Amygdala (tissue), 56 donors: ENCODE results near the gene RERE.
A peak's percentile ranks its signal among the peaks of the same experiment; 100 is the strongest.

ENCODE experiments used
- DNase-seq, 56 donors: peaks; one replicate each; lab custom pipeline; 2025; lab: John Stamatoyannopoulos, UW

The RERE gene

DNA sequence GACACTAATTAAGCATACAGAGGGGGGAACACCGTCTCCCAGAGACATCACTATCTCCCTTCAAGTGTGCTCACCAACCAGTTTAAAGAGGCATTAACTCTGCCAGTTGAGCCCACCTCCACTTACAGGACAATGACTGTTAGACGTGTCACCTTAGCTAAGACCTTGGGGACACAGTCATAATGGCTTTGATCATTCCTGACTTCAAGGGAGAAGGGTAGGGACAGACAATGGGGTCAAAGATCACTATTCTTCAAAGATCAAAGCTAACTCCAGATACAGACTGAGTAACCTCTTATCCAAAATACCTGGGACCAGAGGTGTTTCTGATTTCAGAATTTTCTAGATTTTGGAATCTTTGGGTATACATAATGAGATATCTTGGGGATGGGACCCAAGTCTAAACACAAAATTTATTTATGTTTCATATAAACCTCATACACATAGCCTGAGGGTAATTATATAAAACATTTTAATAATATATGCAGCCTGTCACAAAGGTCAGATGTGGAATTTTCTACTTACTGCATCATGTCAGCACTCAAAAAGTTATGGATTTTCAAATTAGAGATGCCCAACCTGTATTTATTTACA, 253.4 kb downstream of the RERE start:
- DNase-seq: no peak

DNA sequence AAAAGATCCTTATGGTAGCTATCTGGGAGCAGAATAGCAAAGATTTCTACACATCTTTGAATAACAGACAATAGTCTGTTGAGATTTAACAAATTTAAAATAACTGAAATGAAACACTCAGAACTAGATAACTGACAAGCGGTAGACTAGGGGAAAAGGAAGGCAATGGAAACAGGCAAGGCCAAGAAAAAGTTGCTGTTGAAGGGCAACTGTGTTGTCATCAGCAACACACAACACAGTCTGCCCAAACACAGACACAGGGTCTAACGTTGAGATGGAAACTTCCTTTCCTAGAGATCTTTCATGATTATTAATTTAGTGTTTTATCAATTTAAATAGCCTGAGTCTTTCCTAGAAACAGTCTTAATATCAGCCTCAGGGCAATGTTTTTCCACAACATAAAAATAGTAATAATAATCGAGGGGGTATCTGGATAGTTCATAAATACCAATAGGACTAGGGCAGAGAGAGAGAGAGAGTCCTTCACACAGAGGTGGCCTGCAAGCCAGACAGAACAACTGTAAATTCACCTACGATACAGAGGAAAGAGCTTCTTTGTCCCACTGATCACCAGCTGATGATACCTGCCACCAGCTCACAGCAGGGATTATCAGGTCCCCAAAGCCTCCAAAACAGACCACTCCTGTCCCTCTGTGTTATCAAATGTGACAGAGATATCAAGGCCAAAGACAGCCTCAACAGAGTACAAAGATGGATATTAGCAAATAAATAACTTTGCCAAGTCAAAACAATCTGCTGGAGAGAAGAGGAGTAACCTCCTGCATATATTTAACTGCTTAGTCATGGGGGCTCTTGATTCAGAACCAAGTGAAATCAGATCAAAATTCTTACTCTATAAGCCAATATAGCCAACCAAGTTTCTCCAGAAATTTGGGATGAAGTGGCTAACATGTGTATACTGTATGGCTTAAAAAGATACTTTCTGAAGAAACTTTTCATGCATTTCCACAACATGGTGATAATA, 254.3 kb downstream of the RERE start:
- DNase-seq: no peak

DNA sequence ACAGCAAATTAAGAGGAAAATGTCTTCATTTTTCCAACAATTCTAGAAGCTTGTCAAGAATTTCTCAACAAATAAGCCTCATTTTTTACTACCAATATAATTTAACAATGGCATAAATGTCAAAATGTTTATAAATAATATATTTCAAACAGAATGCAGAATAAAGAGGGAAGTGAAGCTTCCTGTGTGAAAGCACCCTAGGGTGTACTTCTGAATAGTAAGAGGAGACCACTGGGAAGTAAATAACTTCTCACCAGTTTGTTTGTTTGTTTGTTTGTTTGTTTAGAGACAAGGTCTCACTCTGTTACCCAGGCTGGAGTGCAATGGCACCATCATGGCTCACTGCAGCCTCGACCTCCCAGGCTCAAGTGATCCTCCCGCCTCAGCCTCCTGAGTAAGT, 255.2 kb downstream of the RERE start:
- no peak for DNase-seq

DNA sequence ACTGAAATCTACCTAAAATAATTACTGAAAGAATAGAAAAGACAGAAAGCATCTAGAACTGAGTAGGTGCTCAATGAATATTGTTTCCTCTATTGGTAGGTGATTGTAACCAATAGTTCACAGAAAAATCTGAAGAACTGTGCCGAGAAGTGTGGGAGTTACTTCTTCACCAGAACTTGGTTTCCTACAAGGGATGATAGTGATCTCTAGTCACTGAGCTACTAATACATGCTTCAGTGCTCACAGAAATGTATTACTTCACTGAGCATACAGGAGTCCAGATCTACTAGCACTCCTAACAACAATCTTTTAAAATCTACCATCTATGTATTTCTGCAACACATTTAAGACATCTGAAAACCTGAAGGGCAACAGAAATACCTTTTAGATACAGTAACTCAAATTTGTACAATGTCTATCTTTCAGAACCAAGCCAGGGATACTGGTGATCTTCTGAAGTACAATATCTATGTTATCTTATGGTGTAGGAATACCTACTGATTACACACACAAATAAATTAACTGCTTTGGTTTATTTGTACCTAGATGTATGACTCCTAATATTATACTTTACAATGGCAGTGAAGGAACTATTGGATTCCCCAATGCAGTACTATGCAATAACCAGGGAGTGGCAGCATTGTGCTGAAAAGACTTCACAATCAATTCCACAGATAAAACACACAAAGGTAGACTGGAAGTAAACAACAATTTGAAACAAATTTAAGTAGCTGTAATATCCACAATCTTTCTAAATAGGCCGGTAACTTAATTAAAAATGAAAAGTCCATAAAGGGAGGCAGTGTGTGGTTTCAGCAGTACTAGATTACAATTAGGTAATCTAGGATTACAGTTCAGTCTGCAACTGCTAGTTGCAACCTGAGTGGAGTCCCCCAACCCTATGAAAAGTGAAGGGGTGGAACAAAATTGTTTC, 256.6 kb downstream of the RERE start:
- DNase-seq: peak in 9 of 56 donors; percentile 2 to 60 (median 28)

DNA sequence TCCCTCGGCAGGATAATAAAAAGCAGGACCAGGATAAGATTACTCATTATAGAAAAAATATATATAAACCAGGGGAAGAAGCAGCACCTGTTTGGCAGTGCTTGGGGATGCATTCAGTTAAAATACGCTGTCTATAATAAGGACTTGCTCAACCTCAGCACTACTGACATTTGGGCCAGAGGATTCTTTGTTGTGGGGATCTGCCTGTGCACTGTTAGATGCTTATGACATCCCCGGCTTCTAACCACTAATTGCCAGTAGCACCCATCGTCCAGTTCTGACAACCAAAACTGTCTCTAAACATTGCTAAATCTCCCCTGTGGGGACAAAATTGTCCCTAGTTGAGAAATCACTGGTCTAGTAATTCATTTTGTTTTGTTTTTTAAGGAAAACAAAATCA, 257.4 kb downstream of the RERE start:
- DNase-seq: no peak

DNA sequence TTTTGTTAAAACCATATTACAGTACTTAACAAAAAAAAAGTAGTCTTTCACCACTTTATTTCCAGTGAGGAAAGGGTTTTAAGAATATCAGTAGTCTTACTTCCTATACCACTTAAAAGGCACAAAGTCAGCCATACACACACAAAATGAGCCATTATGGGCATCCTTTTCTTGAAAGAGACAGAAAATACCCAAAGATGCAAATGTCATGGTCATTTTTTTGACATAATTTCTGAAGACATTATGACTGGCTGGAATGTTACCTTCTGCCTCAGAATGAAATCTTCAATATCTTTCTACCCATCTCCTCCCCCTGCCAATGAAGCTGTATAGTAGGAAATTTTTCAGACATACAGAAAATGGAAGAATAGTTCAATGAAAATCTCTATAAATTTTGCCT, 261.9 kb downstream of the RERE start:
- no peak for DNase-seq

DNA sequence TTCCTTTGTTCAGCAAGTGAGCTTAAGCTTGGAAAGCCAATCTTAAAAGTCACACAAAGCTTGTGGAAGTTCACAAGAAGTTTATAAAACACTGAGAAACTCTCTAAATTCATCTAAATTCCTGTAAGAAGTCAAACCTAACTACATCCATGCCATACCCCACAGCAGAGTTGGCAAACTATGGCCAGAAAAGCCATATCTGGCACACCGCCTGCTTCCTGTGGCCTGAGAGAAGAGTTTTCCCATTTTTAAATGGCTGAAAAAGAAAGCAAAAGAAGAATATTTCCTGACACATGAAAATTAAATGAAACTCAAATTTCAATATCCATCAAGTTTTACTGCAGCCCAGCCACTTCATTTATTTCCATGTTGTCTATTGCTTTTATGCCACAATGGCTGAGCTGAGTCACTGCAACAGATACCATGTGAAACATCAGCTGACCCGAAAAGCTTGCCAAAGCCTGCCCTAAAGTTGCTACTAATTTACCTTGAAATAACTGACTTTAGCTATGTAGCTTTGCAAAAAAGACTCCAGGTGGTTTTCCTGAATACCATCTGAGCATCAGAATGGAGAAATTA, 262.4 kb downstream of the RERE start:
- no peak for DNase-seq

DNA sequence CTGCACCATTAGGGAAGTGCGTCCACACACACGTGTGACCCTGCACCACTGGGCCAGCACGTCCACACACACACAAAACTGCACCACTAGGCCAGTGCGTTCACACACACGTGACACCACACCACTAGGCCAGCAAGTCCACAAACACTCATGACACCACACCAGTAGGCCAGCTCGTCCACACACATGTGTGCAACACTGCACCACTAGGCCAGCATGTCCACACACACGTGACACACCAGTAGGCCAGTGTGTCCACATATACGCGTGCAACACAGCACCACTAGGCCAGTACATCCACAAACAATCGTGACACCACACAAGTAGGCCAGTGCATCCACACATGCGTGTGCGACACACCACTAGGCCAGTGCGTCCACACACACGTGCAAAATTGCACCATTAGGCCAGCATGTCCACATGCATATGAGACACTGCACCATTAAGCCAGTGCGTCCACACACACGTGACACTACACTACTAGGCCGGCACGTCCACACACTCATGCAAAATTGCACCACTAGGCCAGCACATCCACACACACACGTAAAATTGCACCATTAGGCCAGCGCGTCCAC, 264.5 kb downstream of the RERE start:
- DNase-seq: peak in 3 of 56 donors; percentile 5 to 47 (median 6)

DNA sequence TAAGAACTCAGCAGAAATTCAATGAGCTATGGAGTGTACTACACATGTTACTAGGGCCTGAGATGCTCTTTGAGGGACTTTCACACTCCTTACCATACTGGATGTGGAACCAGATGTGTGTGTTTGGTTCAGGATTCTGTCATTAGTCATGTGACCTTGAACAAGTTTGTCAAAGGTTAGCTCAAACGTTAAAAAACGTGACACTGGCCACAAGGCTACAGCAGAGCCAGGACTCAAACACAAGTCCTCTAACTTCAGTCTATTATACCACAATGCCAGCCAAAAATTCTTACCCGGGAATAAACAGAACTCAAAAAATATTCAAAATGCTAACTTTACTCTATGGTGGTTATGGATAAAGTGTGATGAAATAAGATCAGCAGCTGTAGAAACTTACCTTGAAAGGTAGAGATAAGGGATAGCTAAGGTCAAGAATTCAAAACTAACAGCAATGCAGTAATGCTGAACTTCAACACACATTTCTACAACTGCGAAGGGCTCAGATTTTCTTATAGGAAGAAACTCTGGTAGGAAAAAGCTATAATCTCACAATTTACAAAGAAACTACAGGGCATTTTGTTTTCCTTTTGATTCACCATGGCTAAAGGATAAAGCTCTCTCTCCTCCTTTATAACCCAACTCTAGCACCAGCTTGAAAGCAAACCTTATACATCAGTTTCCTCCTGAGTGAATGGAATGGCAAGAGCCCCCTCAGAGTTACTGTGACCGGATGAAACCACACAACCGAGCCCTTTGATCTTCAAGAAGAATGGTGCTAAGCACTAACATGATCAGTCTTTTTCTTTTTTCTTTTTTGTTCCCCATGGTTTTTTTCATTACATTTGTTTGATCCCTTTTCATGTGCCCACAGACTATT, 265.6 kb downstream of the RERE start:
- DNase-seq: no peak

DNA sequence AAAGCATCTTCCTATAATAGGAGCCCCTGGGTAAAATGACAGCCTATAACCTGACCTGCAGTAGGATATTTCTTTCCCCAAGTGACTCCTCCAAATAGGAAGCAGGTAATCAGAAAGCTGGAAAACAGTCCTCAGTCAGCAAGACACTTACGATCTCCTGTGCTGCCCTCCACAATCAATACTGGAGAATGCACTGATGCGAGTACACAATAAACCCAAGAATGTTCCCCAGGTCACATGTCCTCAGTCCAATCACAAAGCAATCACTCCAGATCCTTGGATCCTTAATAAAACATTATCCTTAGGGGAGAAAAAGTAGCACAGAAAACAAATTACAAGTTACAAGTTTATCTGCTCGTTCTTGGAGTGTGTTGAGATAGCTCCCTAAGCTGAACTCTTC, 266.4 kb downstream of the RERE start:
- DNase-seq: peak in 1 of 56 donors; percentile 50

DNA sequence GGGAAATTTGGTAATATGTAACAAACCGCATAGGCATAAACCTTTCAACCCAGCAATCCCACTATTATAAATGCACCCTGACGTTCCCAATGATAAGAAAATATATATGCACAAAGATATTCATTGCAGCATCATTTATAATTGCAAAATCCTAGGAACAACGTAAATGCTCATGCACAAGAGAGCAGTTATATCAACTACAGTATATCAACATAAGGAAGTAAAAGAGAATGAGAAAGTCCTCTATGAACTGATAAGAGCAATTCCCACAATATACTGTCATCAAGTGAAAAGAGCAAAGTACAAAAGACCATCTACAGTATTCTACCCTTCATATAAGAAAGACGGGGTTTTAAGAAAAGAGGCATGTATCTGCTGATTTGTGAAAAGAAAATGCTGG, 269.6 kb downstream of the RERE start:
- DNase-seq: no peak

DNA sequence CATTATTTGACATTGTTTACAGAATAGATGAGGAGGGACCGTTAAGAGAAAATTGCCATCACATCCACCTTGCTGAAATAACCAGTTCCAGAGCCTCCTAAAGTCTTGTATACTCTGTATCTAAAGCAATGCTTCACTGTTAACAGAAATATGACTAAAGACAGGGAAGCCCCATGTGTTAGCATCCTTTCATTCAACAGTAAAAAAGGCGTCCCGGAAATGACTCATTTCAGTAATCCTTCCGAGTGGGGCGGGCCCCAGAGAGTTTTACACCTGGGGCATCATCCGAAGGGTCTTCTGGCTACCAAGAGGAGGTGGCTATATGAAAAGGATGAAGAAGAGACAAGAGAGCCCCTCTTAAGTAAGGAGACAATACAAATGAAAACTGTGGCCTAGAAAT, 272.4 kb downstream of the RERE start:
- no peak for DNase-seq

DNA sequence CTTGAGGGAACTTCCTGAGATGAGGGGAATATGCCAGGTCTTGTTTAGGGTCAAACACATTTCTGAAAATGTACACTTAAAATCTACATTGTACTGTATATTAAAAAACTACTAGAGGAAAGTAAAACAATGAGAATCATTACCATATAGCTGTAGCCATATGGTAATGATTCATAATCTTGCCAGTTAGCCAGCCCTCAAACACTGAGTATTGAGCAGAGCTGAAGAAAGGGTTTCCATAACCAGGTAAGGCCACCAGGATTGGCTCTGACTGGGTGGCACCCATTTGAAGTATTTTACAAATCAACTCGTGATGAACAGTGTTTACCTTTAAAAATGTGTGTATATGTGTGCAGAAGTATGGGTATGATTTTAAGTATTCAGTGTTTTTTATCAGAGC, 272.8 kb downstream of the RERE start:
- no peak for DNase-seq

DNA sequence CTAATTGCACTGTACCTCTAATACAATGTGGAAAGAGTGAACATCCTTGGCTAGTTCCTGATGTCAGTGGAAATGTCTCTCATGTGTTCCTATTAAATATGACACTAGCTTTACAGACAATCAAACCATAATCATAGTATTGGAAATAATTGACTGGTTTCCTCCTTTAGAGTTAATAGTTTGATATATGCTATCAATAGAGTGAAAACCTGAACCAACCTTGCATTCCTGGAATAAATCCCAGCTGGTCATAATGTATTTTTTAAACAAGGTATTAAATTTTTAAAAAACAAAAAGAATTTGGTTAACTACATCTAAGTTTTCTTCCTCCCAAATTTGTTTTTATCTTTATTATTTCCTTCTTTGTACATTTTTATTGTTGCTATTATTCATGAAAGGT, 273.5 kb downstream of the RERE start:
- DNase-seq: no peak

DNA sequence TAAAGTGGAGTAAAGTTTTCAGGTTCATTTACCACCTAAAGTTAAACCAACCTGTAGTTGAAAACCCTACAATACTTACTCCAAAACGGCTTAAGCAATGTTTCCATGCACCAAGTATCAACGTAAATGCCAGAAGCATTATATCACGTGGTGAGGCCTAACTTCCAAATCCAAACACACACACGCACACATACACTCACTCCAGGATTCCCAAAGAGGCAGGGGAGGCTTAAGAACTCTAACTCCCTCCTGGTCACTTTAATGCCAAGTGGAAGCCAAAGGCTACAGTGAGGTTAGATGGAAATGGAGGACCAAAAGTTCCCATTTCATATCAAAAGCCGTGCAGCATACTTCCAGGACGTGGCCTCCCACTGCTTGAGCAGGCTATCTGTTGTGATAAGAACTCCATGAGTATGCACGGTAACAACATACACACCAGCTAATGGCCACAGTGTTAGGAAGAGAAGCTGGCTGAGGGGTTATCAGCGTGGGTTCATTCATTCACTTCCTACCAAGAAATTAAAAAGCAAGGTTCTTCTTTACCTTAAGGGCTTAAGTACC, 275.4 kb downstream of the RERE start:
- DNase-seq: no peak

DNA sequence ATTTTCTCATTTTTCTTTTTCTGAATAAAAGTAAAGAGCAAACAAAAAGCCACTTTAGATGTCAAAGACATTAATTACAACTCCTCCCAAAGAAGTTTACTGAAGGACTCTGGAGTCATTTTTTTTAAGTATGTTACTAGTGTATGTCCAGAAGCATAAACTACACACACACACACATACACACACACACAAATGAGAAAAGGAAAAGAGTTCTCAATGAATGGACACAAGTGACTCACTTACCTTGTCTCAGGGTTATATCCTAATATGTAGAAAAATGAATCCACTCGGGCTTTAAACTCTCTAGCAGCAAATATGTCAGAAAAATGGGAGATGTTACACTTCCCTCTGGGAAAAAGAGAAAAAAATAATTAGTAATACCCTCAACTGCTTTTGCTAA, 276.5 kb downstream of the RERE start:
- DNase-seq: no peak

DNA sequence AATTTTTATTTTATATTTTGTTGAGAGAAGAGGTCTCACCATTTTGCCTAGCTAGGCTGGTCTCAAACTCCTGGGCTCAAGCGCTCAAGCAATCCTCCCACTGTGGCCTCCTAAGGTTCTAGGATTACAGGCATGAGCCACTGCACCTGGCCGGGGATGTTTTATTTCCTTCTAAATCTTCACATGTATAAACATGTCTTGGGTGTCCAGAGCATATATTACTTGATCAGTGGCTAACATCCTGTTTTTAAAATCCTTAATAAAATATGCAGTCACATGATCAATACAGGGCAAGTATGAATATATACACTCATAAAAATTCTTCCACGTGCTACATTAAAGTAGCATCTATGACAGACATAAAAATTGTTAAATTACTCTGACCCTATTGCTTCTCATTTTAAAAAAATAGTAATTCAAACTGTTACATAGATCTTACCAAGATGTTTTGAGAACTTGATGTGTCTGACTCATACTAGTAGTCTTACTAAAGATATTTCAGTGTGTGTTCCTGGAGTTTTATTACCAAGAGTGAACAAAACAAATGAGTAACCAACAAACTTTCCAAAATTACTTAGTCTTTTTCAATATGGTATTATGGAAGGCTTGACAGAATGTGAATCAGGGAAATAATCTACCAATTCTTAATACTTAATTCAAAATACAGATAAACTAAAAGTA, 277.0 kb downstream of the RERE start:
- DNase-seq: no peak

DNA sequence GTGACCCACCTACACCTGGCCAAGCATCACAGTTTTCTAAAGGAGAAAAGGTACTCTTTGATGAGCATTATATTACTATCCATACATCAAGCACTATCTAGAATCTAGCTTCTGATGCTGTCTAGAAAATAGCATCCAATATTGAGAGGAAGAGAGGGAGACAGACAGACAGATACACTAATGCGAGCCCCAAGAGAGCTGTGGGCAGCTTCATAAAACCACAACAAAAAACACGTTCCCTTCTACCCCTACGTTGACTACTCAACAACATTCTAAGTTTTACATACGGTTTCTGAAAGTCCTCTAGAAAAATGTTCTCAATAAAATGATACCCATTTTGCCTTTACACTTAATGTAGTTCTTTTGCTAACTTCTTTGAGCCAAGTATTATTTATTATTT, 277.8 kb downstream of the RERE start:
- DNase-seq: no peak
